Smooth muscle cell (in vitro differentiated cells): ENCODE results near the gene WFDC2. TPM values are rescaled to one million over a fixed set of nuclear protein-coding genes. Genes with fewer than 3 reads are reported as not detected.

Experiments
- DNase-seq: peaks from one replicate; lab custom pipeline; 2025; ENCODE audit not compliant: unreplicated experiment; lab: John Stamatoyannopoulos, UW
- H2AFZ ChIP-seq: fragments of 200-600 bp; sonication (generic); 2 replicates; pipeline ENCODE4 v1.6.0; 2016; ENCODE audit warnings: antibody characterized with exemption, low read depth, mild to moderate bottlenecking
- H3F3A ChIP-seq: fragments of 200-600 bp; sonication (generic); 2 replicates; pipeline ENCODE4 v1.6.0; 2017; ENCODE audit warnings: antibody characterized with exemption, low read depth
- H3K27ac ChIP-seq: fragments of 200-600 bp; sonication (generic); 2 replicates; pipeline ENCODE4 v1.5.1; 2016; ENCODE audit warnings: low read depth, mild to moderate bottlenecking
- H3K27me3 ChIP-seq: fragments of 200-600 bp; sonication (generic); 2 replicates; pipeline ENCODE4 v1.6.1; 2016; ENCODE audit warnings: low read depth, mild to moderate bottlenecking
- H3K36me3 ChIP-seq: fragments of 200-600 bp; sonication (generic); 2 replicates; pipeline ENCODE4 v1.5.1; 2016; ENCODE audit warnings: low read depth
- H3K4me1 ChIP-seq: fragments of 200-600 bp; sonication (generic); 2 replicates; pipeline ENCODE4 v1.5.1; 2016; ENCODE audit warnings: low read depth
- H3K4me2 ChIP-seq: fragments of 200-600 bp; sonication (generic); 2 replicates; pipeline ENCODE4 v1.6.0; 2016; ENCODE audit warnings: mild to moderate bottlenecking
- H3K4me3 ChIP-seq: fragments of 200-600 bp; sonication (generic); 2 replicates; pipeline ENCODE4 v1.5.1; 2016; ENCODE audit warnings: mild to moderate bottlenecking
- H3K79me2 ChIP-seq: fragments of 200-600 bp; sonication (generic); 2 replicates; pipeline ENCODE4 v1.6.0; 2016; ENCODE audit warnings: low read depth, mild to moderate bottlenecking
- H3K9ac ChIP-seq: fragments of 200-600 bp; sonication (generic); 2 replicates; pipeline ENCODE4 v1.6.0; 2016; ENCODE audit warnings: low read depth
- H3K9me3 ChIP-seq: fragments of 200-600 bp; sonication (generic); replicated peaks from 2 replicates; pipeline ENCODE4 v1.5.1; 2016; ENCODE audit warnings: low read depth
- H4K20me1 ChIP-seq: fragments of 200-600 bp; sonication (generic); 2 replicates; pipeline ENCODE4 v1.6.0; 2016; ENCODE audit warnings: low read depth
- WGBS: methylation state at CpG from one replicate; pipeline ENCODE4 v1.1.7; 2016; ENCODE audit warnings: low lambda C conversion rate; 5-methylcytosine and 5-hydroxymethylcytosine counted together
- polyA plus RNA-seq: library from polyadenylated mRNA; unstranded; fragments of >200 nt; fragmentation: Nextera tagmentation; extraction: Ambion mirVana; gene quantifications from 2 replicates; pipeline ENCODE4 v1.2.1, GENCODE V29; 2016
- total RNA-seq: library from RNA; depleted of rRNA; stranded (reverse); fragments of >200 nt; gene quantifications from 2 replicates; pipeline ENCODE4 v1.2.3, GENCODE V29; 2014
- TF ChIP-seq, protein P1 (sequence below): fragments of 200-600 bp; sonication (generic); IDR thresholded peaks from 2 replicates; pipeline ENCODE4 v1.5.1; 2017; ENCODE audit warnings: borderline replicate concordance, mild to moderate bottlenecking, antibody characterized with exemption; ENCODE audit not compliant: insufficient read depth, poor library complexity, severe bottlenecking

Gene WFDC2
- total and polyA plus RNA-seq, 2 experiments from 2014 or later: 3.0 to 9.5 TPM

DNA sequence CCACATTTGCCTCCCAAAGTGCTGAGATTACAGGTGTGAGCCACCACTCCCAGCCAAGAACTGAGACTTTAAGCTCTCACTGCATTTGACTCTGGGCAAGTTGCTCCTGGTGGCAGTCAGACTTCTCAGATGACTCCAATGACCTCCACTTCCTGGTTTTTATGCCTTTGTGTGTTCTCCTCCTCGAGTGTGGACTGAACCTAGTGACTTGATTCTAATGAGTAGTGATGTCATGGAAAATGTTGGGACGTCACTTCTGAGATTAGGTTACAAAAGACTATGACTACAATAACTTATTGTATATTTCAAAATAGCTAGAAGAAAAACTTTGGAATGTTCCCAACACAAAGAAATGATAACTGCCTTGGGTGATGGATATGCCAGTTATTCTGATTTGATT, 33.9 kb downstream of the WFDC2 start:
- TF ChIP-seq, protein P1, sequence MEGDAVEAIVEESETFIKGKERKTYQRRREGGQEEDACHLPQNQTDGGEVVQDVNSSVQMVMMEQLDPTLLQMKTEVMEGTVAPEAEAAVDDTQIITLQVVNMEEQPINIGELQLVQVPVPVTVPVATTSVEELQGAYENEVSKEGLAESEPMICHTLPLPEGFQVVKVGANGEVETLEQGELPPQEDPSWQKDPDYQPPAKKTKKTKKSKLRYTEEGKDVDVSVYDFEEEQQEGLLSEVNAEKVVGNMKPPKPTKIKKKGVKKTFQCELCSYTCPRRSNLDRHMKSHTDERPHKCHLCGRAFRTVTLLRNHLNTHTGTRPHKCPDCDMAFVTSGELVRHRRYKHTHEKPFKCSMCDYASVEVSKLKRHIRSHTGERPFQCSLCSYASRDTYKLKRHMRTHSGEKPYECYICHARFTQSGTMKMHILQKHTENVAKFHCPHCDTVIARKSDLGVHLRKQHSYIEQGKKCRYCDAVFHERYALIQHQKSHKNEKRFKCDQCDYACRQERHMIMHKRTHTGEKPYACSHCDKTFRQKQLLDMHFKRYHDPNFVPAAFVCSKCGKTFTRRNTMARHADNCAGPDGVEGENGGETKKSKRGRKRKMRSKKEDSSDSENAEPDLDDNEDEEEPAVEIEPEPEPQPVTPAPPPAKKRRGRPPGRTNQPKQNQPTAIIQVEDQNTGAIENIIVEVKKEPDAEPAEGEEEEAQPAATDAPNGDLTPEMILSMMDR: no peak
- Histone ChIP-seq H2AFZ (no peak overlapping the region), H3K36me3 (no peaks in the 10 kb centered on the region), H3K4me3 (no peak overlapping the region), H3K79me2 (no peaks in the 10 kb centered on the region), H3K4me2 (no peak overlapping the region), H3K4me1 (no peaks in the 10 kb centered on the region), H3F3A (no peaks in the 10 kb centered on the region), H3K9me3 (no peaks in the 10 kb centered on the region), H4K20me1 (no peaks in the 10 kb centered on the region), H3K27me3 (no peaks in the 10 kb centered on the region), H3K27ac (no peak overlapping the region), H3K9ac (no peak overlapping the region)
- no peak for DNase-seq
- WGBS: 90% methylated on average over 2 of the region's 2 CpGs

DNA sequence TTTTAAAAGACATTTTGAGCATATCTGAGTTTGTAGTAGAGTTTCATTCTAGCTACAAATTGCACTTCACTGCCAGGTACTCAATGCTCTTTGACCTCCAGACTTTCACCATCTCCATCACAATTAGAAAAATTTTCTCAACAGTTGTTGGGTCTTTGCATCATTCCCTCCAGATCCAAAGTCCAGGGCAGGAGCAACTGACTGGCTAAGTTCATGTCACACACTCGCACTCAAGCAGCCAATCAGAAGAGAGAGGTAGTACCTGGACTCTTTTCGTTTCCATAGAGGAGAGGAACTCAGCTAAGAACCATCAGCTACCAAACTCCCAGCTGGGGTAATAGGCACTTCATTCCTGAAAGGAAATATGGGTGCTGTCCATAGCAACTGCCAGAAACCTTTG, 36.8 kb downstream of the WFDC2 start:
- Histone ChIP-seq H3K36me3 (no peaks in the 10 kb centered on the region), H3K4me2 (no peak overlapping the region), H3K4me1 (no peaks in the 10 kb centered on the region), H4K20me1 (no peaks in the 10 kb centered on the region), H3K9ac (no peak overlapping the region), H3K27ac (no peak overlapping the region), H3K9me3 (no peaks in the 10 kb centered on the region), H3K4me3 (no peak overlapping the region), H3F3A (no peaks in the 10 kb centered on the region), H3K79me2 (no peaks in the 10 kb centered on the region), H2AFZ (no peak overlapping the region), H3K27me3 (no peaks in the 10 kb centered on the region)
- 88% methylated on average over 2 of the region's 2 CpGs for WGBS
- TF ChIP-seq, protein P1: no peak
- no peak for DNase-seq

DNA sequence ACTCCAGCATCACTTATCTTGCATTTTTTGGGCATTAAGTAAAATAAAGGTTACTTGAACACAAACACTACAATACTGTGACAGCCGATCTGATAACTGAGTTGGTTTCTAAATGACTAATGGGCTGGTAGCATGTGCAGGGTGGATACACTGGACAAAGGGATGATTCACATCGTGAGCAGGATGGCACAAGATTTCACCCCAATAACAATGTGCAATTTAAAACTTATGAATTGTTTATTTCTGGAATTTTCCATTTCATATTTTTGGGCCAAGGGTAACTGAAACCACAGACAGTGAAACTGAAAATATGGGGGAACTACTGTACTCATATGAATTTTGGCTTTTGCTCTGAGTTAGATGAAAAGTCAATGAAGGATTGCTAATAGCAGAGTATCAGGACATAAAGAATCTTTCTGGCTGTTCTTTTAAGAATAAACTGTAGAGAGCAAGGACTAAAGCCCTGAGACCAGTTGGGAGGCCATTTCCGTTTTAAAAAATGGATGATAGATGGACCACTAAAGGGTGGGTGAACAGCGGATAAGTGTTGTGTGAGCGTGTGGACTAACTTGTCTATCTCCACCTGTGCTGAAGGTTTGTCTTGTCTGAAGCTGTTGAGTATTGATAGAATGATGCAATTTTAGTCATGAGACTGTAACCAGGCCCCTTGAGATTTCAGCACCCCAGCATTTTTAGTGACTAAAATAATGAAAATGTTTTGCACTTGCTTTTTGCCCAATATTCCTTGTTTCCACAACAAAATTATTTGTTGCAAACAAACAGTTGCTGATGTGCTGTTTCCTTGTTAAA, 37.7 kb downstream of the WFDC2 start:
- Histone ChIP-seq H3K27ac (no peak overlapping the region), H3K4me3 (no peak overlapping the region), H3K9me3 (no peaks in the 10 kb centered on the region), H2AFZ (no peak overlapping the region), H4K20me1 (no peaks in the 10 kb centered on the region), H3K9ac (no peak overlapping the region), H3K79me2 (no peaks in the 10 kb centered on the region), H3K4me1 (no peaks in the 10 kb centered on the region), H3K4me2 (no peak overlapping the region), H3K27me3 (no peaks in the 10 kb centered on the region), H3F3A (no peaks in the 10 kb centered on the region), H3K36me3 (no peaks in the 10 kb centered on the region)
- WGBS: 91% methylated on average over 5 of the region's 5 CpGs
- TF ChIP-seq, protein P1: no peak
- no peak for DNase-seq
